HG03135 (cell line): Measurements from ENCODE around the gene TDRD15.
"Not testable (repeated sequence)": the region's sequence is repeated elsewhere in the genome, so short reads cannot be mapped to it uniquely, and the experiment has no call there.

Source experiments
- ATAC-seq: cut with Tn5 transposase; IDR thresholded peaks from one replicate; pipeline ENCODE4 v1.9.1; 2021; ENCODE audit warnings: mild to moderate bottlenecking, moderate library complexity; ENCODE audit not compliant: unreplicated experiment

TDRD15 gene

DNA sequence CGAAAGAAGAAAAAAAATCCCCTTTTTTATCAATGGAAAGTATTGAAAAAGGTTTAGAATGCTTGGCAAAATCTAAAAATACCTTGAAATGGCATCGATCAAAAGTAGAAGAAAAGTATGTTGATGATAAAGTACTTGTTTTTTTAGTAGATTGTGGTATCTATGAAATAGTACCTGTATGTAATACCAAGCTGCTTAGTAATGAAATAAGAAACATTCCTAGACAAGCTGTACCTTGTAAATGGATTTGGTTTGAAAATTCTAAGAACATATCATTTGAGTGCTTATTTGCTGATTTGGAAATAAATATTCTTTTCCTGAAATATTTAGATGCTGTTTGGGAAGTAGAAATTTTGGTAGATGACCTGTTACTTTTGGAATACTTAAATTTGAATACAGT is 18.4 kb downstream of the TDRD15 start:
- ATAC-seq, result no peak

GRCh38 chr2:21146638-21147037 is 22.9 kb downstream of the TDRD15 start:
- ATAC-seq, result no peak

- ATAC-seq, result no peak
Observed at GRCh38 chr2:21148718-21149117, 24.9 kb downstream of the TDRD15 start.

DNA sequence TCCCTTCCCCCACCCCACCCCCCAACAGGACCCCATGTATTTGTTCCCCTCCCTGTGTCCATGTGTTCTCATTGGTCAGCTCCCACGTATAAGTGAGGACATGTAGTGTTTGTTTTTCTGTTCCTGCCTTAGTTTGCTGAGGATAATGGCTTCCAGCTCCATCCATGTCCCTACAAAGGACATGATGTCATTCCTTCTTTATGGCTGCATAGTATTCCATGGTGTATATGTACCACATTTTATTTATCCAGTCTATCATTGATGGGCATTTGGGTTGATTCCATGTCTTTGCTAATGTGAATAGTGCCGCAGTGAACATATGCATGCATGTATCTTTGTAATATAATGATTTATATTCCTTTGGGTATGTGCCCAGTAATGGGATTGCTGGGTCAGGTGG is 27.5 kb downstream of the TDRD15 start:
- ATAC-seq, result not testable (repeated sequence)

DNA sequence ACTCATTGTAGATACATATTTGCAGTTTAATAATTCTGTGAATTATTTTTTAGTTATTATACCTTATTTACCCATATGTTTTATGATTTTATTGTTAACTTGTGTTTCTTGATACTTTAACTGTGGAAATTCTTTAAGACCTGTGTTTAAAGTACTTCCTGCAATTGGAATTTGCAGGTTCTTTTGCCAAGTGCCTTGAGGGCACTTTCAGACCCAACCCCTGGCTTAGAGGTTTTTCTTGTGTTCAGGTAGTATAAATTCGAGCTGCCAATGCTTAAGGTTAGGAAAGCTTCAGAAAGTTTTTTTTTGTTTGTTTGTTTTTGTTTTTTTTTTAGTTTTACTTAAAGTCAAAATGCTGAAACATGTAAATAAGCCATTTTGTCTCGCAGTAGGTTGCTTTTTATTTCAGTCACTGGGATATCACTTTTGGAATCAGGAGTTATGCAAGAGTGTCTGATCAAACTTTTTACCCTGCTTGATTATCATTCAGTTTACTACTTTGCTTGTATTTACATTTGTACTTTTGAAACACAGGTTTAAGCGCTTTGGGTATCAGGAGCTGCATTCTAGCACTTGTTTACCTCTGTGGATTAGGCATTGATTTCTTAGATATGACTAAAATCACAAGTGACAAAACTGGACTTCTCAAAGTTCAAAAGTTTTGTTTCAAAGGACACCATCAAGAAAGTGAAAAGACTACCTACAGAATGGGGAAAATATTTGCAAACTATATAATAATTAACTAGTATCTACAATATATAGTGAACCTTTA is 31.8 kb downstream of the TDRD15 start:
- no peak for ATAC-seq

DNA sequence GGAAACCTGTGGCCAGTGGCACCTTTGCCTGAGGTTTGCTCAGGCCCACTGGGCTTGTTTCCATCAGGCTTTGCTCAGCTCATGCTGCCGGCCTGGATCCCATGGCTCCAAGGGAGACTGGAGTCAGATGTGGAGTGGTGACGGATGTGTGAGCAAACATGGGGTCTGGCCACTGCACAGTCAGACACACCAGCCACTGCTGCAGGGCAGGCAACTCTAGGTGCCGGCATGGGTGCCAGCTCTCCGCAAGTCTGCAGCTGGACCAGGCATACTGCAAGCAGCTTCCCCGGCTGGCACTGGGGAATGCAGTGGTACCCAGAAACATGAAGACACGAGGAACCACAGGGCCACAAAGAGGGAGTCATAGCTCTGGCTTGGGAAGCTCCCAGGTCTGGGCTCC is 37.4 kb downstream of the TDRD15 start:
- no peak for ATAC-seq

GRCh38 chr2:21161832-21162614 is 38.3 kb downstream of the TDRD15 start:
- ATAC-seq, result no peak

GRCh38 chr2:21162615-21162878 is 38.8 kb downstream of the TDRD15 start:
- ATAC-seq, result no peak

DNA sequence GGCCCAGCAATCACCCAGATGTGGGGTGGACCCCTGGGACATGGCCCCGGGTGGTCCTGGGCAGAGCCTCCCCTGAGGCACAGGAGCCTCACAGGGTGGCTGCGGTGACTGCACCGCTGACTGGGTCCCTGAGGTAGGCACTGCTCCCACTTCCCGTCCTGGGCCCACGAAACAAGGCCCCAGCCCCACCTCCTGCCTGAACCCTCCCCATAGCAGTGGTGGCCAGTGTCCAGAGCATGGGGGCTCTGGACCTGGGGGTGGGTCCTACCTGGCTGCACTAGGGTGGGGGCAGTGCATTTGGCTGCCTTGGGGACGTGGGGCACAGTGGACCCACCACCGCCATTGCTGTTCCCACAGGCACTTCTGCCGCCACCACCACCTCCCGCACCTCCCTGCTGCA is 39.4 kb downstream of the TDRD15 start:
- ATAC-seq, result no peak

DNA sequence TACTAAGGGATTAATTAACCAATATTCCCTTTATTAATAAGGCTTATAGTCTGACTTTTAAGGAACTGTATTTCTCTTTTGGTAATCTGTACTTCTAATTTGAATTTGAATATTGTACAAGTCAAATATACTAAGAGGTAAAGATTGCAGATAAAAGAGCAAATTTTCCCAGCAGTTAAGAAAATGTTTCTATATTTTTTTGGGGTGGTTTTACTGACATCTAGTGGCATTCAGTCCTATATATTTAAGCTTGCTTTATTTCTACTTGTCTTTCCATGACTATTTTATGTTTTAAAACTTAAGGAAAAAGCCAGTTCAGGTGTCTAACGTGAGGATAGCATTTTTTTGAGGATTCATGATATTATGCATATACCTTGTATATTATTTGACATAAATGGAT is 41.6 kb downstream of the TDRD15 start:
- no peak for ATAC-seq

- ATAC-seq, result no peak
Observed at GRCh38 chr2:21175895-21176646, 52.3 kb downstream of the TDRD15 start.

DNA sequence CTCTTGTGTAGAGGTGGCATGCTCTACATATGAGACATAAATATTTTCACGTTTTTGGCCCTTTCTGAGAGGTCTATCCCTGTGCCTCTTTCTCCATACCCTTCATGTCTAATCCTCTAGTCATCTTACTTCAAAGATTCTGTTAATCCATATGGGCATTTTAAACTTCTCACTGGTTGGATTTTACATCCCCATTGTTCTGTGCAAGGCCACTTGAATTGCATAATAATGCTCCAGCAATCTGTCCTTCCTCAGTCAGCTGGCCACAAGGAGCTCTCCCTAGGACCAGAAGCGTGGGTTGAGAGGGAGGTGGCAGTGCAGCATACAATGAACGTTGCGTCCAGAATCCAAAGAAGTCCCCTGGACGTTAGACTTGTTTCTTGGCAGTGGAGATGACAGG is 58.2 kb downstream of the TDRD15 start:
- no peak for ATAC-seq

- ATAC-seq, result no peak
Observed at GRCh38 chr2:21183306-21183705, 59.5 kb downstream of the TDRD15 start.

DNA sequence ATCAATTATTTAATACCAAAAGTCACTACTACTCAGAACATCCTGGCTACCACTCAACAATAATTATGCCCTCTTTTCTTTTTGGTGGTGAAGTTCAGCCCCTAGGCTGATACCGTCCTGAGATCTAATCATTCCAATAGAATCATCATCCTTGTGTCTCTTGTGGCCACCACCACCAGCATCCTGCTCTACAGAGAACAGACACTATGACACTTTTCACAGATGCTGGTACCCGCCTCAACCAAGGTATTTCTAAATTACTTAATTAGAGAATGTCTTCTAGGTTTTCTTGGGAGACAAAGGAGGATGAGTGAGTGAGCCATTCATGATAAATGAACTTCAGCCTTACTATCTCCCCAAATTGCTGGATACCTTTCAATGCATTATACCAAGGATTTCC is 60.0 kb downstream of the TDRD15 start:
- no peak for ATAC-seq

GRCh38 chr2:21191535-21191934 is 67.8 kb downstream of the TDRD15 start:
- no peak for ATAC-seq
